HG03521 (cell line): ENCODE data around the gene PDLIM5.
A peak's percentile ranks its signal among the peaks of the same experiment; 100 is the strongest.

ENCODE experiments used
- ATAC-seq: cut with Tn5 transposase; IDR thresholded peaks from one replicate; pipeline ENCODE4 v1.9.1; 2021; ENCODE audit warnings: mild to moderate bottlenecking, moderate library complexity; ENCODE audit not compliant: unreplicated experiment

PDLIM5 gene

DNA sequence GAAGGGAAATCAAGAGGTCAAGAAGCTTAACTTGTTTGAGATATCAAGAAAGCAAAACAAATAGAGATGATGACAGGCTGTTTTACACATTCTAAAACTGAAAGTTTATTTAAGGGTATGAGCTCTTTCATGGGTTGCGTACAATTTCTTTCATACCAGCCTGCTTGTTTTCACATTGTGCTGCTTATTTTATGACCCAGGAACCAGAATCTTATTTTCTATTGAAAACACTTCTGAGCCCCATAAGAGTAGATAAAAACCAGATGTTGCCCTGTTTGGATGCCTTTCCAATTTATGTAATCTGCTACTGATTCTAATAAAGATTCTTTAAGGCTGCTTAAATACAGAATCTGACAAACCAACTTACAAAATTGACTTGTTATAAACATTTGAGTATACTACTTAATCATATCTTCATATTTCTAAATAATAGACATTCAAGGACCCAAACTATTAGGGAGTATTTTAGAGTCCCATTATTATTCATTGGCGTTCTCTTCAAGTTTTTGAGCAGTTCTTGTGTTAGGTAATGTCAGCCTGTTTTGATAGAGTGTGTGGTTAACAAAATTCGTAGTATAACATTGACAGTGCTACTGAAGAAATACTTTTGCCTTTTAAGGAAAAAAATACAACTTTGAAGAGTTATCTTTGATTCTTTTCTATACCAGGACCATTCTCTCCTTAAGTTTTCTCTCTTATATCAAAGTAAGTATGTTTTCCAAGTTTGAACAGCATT, 74.4 kb downstream of the PDLIM5 start:
- no peak for ATAC-seq

DNA sequence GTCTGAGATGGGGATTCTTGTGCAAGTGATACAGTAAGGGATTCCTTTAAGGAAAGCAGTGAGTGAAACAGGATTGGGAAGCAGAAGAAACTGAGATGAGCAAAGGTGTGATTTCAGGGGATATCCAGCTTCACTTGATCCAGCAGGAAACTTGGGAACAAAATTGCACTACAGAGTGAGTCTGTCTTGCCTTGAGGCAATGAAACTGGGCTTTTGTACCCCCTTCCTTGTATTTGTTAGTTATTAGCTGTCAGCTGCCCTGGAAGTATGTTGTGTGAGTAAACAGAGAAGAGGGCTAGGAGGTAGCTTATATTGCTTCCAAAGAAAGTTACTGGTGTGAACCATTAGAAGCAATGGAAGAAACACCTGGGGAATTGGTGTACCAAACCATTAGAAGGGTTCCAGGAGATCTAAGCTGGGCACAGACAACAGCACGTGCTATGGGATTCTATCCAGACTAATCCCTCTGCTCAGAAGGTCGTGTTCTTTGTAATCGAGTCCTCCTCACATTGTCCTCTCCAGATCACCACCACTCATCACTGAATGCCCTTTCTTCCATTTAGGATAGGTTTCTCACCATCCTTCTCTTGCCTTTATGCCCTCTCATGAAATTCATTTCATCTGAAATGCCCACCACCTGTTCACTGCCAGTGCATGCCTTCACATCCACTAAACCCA, 76.0 kb downstream of the PDLIM5 start:
- no peak for ATAC-seq

DNA sequence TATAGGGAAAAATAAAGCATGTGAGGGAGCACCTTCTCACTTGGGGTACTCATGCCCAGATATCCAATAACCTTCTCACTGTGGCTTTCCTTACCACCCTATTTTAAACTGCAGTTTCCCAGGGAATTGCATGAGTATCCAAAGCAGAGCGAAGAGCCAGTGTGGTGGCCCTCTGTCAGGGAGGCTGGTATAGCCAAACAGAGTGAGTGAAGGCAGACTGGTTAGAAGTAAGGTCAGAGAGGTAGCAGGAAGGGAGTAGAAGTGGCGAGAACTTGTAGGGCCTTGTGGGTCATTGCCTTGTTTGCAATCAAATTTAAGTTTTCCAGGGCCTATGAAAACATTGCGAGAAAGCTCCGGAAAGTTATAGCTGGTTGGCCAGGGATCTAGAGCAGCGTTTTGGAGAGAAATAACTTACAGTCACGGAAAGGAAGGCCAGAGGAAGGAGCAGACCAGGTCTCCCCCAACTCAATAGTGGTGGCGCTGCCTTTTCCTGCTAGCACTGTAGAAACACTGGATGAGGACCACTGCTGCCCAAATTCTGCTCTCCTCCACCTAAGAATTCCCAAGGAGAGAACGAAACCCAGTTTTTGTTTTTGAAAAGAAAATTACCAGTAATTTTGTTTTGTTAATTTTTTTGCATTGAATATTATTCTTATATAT, 77.2 kb downstream of the PDLIM5 start:
- ATAC-seq, result no peak

DNA sequence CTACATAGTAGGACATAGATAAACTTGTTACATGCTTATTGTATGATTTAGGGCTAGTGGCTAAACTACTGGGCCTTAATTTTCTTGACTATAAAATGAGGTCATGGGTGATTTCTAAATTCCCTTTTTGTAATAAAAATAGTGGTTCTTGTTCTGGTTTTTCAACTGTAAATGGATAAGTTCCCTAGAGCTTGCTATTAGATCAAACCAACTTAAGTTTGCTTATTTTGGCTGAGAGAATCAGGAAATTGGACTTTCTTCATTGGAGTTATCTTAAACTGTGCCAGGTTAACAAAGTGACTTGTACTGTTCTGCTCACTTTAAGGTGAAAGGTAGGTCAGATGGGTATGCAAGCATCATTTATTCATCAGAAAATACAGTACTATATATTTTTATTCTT, 78.3 kb downstream of the PDLIM5 start:
- ATAC-seq, result no peak

DNA sequence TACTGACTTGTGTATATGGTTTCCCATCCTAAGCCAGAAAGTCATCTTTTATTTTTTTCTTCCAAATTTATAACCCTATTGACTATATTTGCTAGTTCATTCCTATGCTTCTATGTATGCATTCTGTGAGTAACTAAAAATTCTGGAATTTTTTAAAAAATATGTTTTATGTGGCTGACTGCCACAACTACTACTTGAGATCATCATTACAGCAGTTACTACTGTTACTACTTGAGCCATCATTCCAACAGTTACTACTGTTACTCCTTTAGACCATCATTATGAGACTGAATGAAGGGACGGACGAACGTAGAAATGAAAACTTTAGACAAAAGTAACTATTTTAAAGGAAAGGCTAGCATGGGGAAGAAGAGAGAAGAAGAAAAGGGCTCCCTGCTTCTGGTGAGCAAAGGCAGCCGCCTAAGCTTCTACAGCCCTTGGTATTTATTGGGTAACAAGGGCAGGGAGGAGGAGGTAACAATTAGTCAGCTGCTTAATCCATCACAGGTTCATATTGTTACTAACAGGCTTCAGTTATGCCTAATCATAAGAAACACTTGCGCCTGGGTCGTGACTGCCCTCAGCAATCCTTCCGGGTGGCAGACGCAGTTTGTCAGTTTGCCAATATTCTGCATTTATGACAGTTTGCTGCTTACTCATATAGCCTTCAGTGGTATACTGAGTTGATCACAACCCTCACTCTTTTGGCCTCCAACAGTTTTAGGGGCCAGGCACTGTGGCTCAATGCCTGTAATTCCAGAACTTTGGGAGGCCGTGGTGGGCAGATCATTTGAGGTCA, 80.4 kb downstream of the PDLIM5 start:
- ATAC-seq, result no peak

DNA sequence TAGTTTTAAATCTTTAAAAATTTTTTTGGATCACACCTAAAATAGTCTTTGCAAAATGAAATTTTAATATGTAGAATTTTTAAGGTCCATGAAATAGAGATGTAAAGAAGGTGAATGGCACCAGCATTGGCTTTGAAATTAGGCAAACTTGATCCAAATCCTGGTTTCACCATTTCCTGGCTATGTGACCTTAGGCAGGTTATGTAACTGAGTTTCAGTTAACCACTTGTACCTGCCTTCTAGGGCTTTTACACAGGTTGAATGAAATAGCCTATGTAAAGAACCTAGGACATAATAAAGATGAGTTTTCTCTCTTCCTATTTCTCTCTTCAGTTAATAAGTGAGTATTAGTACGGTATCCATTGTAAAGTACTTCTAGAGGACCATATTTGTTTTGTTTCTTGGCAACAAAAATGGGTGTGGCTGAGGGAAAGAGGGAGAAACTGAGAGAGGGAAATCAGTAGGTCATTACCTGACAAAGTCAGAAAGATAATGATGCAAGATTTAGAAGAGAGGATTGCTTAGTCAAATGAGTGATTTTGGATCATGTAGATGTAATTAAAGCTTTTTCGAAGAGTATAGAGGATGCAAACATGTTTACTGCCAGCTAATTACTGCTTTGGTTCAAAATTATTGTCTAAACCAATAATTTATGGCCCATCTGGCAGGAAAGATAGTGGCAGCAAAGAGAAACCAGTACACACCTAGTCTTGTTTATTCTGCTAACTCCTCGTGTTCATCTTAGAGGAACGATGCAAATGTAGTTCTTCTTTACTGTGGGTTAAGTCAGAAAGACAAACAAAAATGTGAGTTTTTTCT, 81.9 kb downstream of the PDLIM5 start:
- no peak for ATAC-seq

DNA sequence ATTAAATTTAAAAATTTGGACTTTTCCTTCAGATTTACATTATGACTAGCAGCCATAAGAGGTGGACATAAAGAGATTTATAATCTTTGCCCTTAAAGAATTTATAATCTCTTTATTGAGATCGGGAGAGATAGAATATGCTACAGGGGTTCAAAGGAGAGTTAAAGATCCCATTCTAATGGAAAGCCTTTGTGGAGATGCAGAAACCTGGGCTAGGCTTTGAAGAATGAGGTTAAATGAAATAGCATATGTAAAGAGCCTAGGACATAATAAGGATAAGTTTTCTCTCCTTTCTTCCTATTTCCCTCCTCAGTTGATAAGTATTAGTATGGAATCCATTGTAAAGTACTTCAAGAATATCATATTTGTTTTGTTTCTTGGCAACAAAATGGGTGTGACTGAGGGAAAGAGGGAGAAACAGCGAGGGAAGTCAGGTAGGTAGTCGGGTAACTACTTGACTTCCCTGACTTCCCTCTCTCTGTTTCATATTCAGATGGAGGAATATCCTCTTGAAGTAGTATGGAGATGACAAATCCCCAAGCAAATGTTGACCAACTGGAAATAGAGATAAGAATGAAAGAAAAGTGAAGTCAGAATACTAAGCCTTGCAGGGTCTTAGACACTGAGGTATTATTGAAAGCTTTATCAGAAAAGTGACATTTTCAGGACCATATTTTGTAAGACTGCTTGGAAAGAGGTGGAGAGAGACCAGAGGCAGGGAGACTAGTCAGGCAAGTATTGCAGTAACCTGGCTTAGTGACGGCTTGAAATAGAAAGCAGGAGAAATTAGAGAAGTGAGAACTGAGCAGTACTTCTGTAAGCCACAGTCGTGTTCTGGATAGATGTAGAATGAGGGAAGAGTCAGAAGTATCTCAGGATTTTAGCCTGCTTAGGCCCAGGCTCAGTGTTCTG, 82.9 kb downstream of the PDLIM5 start:
- ATAC-seq, result peak; percentile 95

DNA sequence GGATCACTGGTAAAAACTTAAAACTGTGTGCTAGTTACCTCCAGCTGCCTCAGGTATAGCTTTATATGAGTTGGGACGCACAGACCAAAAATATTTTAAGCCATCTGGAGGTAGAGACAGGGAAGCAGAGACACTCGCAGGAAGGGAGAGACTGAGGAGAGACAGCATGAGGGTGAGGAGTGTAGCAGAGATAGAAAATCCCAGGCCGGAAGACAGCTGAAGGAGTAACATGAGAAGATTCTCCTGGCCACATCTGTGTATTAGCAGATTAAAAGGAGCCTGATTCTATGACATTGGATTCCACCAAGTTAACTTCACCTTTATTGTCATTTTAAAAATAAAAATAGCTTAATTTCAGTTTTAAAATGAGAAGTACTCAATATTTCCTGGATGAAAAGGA, 84.3 kb downstream of the PDLIM5 start:
- ATAC-seq, result no peak

DNA sequence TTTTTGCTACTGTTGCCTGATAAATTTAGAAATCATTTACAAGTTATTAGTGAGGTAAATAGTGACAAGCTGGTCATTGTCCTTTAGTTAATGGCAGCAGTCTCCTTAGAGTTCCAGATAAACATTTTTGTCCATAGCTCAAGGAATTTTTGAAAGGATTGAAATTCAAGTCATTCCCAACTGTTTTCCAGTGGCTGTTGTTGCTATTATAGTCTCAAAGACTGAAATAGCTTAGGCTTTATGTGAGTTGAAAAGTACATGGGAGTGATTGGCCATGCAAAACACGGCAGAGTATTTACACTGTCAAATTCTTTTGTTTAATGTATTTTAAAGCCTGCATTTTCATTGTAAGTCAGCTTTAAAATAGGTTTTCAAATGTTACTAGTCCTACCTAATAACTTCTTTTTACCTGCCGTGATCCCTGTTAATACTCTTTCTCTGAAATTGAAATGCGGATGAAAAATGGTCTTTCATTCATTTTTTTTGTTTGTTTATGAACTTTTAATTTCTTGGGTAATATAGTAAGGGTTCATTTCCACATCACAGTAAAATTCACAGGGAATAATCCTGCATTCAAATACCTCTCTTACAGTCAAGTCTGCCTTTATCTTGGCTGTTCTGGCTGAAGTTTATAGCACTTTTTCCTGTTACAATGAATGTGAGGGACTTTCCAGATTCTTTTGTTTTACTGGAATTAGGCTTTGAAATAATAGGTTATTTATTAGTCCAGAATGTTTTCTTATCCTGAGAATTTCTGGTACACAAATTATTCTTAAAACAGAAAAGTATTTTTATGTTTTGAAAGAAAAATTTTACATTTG, 85.1 kb downstream of the PDLIM5 start:
- no peak for ATAC-seq

DNA sequence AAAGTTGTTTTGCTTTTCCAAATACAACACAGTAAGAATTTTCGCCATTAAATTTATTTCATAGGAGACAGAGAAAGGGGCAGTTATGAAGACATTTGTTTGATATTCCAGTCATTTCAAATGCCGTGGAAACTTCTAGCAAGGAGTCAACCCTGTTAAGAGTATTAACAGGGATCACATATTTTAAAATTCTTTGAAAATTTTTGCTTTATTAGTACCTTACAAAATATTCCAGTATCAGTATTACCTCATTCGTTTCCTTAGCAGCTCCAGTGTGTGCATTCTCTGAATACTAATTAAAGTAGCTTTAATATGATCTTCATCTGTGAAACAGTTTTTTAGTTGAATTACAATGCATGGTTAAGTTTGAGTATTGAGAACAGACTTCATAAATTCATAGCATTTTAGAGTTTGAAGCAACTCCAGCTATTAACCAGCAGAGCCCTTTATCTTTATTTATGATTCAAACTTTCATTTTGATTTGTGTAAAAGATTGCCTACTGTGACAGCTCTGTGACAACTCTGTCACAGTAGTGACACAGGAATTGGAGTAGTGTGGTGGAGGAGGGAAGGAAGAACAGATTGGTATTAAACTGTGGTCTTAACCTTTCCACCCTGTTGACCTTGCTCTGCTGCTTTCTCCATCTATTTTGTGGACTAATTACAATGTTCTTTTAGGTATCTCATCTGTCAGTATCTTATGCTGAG, 86.3 kb downstream of the PDLIM5 start:
- no peak for ATAC-seq

DNA sequence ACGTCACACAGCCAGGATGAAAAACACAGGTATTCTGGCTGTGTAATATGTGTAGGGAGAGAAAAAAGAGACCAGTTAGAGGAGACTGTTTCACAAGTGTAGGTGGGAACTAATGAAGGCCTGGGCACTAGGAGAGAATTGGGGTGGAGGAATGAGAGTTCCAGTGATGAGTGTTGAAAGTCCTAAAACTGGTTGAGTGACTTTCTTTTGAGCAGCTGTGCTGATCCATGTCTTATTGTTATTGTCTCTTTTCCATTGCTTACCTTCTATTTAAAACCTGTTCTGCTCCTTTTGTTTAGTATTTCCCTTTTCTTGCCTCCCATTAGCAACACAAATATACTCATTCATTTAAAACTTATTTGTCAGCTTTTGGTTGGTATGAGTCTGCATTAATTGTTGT, 88.7 kb downstream of the PDLIM5 start:
- no peak for ATAC-seq

DNA sequence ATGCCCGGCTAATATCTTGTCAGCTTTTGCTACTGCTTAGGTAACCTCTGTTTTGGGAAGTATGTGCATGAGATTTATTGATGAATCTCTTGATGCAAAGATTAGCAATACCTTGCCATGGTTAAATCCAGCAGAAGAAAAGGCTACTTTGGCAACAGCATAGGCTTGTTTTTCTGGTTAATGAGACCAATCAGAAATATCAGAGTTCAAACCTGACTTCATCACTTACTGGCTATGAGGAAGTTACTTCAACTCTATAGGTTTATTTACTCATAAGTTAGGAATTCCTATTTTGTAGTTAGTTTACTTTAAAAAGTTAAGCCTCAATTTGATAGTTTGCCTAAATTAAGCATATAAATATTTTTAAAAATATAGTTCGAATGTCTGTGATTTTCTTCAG, 93.1 kb downstream of the PDLIM5 start:
- ATAC-seq, result no peak

DNA sequence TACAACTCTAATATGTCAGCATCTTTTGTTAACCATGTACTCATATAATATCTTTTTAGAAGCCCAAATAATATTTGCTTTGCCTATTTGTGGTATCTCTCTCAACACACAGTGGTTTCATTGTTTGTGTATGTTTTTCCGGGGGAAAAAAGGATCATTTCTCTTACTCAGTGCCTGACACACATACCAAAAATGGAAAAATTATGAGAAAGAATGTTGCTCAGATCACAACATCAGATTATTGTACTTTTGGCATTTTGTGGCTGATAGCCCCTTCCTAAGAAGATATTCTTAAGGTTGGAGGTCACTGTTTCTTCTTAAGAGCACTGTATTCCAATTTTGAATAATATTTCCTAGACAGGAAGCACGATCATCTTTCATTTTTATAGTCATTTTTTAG, 93.6 kb downstream of the PDLIM5 start:
- no peak for ATAC-seq

DNA sequence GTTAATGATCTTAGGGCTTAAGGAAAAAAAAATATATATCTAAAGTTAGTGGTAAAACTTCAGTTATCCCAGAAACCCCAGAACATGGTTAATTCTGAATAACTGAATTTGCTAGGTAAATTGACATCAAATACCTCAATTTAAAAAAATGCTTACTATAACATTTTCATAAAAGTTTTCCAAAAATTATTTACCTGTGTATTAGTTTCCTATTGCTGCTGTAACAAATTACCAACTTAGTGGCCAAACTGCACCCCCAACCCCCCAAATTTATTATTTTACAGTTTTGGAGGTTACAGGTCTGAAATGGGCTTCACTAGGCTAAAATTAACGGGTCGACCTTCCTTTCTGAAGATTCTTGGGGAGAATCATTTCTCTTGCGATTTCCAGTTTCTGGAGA, 95.2 kb downstream of the PDLIM5 start:
- ATAC-seq, result no peak

DNA sequence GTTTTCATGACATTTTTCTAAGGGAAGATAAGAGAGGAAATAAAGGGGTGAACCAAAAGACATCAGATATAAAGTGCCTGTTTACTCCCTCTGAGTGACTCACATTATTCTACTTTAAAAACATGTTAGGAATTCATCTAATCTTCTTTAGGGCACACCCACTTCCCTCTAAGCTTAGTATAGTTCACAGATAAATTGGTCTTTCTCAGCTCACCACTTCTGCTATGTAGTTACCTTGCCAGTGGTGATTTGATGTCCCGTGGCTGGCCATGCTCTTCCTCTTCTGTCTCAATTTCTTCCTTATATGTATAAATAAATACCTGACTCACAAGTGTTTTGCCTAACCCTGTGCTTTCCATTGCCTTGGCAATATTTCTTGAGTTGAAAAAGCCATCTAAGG, 96.8 kb downstream of the PDLIM5 start:
- ATAC-seq, result no peak

DNA sequence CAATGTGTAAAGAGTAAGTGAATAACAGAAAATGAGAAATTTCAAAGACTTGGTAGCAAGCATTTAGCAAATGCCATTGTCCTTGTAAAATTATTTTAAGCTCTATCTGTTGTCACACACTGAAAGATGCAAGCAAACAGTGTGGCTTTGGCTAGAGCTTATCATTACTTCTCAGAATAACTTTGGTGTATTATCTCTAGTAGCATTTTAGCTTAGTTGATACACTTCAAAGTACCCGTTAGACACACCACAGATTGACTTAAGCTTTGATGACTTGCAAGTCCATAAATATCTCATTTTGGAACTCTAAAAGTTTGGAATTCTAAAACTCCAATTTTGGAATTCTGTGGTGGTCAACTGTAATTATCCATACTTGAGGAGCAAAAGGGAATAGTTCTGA, 98.6 kb downstream of the PDLIM5 start:
- ATAC-seq, result no peak

DNA sequence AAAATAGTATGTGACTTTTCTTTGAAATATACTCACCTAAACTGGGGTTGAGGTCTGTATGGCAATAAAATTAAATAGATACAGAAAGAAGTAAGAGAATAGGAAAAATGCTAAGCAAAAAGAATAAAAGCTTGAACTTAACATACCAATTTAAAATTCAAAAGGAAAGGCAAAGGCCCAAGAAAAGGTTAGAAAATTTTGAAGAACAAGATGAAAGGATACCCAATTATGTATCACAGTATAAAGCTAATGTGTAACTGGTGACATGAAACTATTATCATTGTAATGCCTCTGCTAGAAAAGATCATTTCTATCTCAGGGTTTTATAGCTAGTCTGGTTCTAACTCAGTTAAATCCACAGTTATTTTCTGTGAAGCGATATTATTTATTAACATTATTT, 99.1 kb downstream of the PDLIM5 start:
- ATAC-seq, result no peak
